NCI-H2227 treated with DMSO at 0.1 percent for 48 hours (cell line): Measurements from ENCODE around the gene PPIG.
"Not testable (repeated sequence)": the region's sequence is repeated elsewhere in the genome, so short reads cannot be mapped to it uniquely, and the experiment has no call there.

Experiments
- DNase-seq: peaks from one replicate; lab custom pipeline; 2025; lab: John Stamatoyannopoulos, UW

Gene PPIG

GRCh38 chr2:169596546-169596945, 12.4 kb downstream of the PPIG start:
- DNase-seq: not testable (repeated sequence)

DNA sequence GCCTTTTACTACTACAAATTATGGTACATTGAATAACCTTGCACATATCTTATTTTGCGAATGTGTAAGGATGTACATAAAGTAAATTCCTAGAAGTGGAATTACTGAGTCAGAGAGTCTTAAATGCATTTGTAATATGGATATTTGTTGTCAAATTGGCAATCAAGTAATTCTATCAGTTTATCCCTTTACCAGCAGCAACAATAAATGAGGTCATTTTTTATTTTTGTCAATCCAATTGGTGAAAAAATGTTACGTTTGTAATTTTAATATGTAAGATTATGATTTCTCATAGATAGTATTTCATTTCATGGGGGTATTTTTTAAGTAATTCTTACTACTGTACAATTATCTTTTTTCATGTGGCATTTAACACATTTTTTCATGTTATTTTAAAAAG, 14.8 kb downstream of the PPIG start:
- DNase-seq: no peak

GRCh38 chr2:169599568-169599967, 15.4 kb downstream of the PPIG start:
- no peak for DNase-seq

- no peak for DNase-seq
Observed at GRCh38 chr2:169609264-169609663, 25.1 kb downstream of the PPIG start.

- no peak for DNase-seq
Observed at GRCh38 chr2:169613876-169614275, 29.7 kb downstream of the PPIG start.

DNA sequence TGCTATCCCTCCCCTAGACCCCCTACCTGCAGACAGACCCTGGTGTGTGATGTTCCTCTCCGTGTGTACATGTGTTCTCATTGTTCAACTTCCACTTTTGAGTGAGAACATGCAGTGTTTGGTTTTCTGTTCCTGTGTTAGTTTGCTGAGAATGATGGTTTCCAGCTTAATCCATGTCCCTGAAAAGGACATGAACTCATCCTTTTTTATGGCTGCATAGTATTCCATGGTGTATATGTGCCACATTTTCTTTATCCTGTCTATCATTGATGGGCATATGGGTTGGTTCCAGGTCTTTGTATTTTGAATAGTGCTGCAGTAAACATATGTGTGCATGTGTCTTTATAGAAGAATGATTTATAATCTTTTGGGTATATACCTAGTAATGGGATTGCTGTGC, 31.8 kb downstream of the PPIG start:
- DNase-seq: not testable (repeated sequence)

DNA sequence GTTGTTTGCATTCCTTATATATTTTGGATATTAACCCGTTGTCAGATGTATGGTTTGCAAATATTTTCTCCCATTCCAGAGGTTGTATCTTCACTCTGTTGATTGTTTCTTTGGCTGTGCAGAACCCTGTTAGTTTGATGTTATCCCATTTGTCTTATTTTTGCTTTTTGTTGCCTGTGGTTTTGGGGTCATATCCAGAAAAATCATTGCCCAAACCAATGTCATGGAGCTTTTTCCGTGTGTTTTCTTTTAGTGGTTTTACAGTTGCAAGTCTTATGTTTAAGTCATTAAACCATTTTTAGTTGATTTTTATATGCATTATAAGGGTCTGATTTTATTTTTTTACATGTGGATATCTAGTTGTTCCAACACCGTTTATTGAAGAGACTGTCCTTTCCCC, 35.8 kb downstream of the PPIG start:
- DNase-seq: no peak

GRCh38 chr2:169620509-169620908, 36.4 kb downstream of the PPIG start:
- no peak for DNase-seq

DNA sequence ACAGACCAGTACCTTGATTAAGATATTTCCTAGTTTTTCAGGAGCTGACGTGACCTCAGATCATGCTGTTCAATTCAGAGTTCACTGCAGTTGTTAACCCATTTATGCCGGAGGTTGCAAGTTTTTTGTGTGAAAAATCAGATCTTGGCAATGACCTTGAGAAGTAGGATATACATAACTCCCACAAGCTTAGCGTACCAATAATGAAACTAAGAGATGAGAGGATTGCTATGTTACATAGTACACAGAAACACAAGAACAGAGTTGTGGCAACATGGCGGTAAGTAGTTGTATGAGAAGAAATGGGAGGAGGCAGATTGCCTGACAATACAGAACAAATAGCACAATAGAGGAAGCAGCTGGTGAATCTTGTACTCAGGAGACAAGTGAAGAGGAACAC, 39.1 kb downstream of the PPIG start:
- DNase-seq: no peak

DNA sequence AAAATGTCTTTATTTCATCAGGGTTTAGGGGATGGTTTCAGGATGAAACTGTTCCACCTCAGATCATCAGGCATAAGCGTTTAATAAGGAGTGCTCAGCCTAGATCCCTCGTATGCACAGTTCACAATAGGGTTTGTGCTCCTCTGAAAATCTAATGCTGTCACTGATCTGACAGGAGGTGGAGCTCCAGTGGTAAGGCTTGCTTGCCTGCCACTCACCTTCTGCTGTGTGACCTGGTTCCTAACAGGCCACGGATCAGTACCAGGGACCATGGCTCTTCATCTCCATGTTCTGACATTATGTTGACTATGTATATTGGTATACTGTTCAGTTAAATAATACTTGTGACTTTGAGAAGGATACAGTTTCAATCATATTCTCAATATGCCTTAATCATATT, 41.6 kb downstream of the PPIG start:
- DNase-seq: no peak

- DNase-seq: no peak
Observed at GRCh38 chr2:169636440-169637097, 52.4 kb downstream of the PPIG start.

DNA sequence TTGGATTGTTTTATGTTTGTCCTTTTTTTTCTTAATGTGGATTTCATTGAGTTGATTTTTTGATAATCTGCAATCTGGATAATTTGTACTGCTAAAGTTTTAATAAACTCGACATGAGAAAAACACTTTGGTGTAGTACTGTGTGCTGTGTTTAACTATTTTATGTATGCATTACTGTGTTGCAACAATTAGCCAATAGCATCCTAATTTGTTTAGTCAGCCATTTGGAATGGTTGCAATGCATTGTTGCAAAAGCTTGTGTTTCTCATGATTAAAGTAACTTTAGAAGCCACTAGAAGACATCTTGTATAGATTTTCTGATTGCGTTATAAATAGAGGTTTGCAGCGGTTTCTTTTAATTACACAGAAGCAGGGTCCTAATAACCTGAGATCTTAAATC, 53.5 kb downstream of the PPIG start:
- no peak for DNase-seq

- no peak for DNase-seq
Observed at GRCh38 chr2:169640104-169640503, 56.0 kb downstream of the PPIG start.

DNA sequence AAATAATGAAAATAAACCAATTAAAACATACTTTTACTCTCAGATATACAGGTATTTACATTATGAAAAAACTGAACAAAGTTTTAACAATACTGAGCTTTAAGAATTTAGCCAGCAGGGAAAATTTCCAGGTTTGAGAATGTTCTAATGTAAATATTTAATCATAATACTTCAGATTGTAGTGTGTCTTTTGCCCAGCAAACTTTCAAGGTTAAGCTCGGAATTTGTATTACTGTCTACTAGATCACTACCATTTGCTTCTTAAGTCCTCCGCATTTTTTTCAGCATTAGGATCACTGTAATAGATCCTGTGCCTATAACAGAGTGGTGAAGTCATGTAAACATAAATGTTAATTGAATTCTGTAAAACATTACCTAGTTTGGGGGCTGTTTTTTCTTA, 57.3 kb downstream of the PPIG start:
- DNase-seq: no peak

- no peak for DNase-seq
Observed at GRCh38 chr2:169644173-169644572, 60.0 kb downstream of the PPIG start.

DNA sequence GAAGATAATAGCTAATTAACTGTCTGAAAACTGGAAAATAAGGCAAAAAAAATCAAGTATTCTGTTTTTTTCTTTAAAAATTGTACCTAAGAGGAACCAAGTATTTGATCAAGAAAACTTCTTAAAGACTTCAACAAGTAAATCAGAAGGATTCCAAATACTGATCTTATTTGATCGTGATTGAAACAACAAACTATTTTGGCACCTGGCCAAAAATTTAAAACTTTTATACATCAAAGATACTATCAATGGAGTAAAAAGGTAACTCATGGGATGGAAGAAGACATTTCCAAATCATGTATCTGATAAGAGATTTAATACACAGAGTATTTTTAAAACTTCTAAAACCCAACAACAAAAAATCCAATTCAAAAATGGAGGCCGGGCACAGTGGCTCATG, 63.3 kb downstream of the PPIG start:
- no peak for DNase-seq

DNA sequence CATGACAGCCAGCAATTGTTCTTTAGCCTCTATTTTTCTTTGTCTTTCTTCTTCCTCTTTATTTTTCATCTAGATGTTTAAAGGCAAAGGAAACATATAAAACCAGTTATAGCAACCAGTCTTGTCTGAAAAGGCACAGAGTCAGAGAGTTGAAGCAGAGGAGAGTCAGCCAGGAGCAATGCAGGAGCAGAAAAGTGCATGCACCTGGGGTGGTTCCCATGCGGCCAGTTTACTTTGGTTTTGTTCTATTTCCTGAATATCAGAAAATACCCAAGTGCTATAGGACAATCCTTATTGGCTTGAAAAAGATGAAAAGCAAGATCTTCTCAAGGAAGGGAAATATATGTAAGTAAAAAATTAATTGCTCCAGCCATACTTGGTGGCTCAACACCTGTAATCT, 65.1 kb downstream of the PPIG start:
- DNase-seq: no peak

DNA sequence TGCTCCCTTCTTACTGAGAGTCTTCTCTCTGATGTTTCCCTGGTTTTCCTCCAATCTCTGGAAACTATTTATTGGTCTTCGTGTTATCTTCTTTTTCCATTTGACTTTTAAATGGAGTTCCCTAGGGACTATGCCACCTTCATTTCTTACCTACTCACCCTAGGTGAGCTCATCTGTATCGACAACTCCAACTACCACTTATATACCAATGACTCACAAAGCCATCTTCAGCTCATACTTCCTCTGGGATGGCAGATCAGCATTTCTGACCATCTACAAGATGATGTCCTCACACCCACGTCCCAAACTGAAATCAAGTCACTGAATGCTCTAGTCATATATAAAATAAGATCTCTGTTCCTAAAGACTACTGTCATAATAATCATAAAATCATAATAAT, 69.5 kb downstream of the PPIG start:
- no peak for DNase-seq

DNA sequence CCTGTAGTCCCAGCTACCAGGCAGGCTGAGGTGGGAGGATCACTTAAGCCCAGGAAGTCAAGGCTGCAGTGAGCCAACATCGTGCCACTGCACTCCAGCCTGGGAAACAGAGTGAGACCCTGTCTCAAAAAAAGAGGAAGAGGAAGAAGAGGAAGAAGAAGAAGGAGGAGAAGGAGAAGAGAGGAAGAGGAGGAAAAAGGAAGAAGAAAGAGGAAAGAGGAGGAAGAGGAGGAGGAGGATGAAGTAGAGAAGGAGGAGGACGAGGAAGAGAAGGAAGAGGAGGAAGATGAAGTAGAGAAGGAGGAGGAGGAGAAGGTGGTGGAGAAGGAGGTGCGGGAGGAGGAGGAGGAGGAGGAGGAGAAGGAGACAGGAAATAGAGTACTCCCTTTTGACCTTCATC, 72.0 kb downstream of the PPIG start:
- no peak for DNase-seq

- DNase-seq: no peak
Observed at GRCh38 chr2:169658877-169659276, 74.7 kb downstream of the PPIG start.

GRCh38 chr2:169659320-169659719, 75.2 kb downstream of the PPIG start:
- no peak for DNase-seq

DNA sequence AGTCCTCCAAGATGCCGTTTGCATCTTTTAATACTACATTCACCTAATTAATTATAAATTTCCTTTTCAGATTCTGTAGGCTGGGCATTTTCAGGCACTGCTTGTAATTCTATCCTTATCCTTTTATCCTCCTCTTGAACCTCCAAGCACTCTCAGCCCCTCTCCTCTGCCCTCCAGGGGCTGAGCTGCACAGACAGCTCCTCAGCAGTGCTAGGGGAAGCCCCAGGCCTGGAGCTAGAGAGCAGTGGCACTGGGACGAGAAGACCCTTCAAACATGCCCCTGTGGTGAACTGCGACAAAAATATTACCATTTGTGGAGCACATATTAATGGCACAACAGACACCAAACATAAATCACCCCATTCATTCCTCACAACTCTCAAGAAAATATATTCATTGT, 77.1 kb downstream of the PPIG start:
- DNase-seq: no peak

GRCh38 chr2:169662744-169663143, 78.6 kb downstream of the PPIG start:
- no peak for DNase-seq

GRCh38 chr2:169663247-169663646, 79.1 kb downstream of the PPIG start:
- DNase-seq: no peak

GRCh38 chr2:169664600-169664977, 80.4 kb downstream of the PPIG start:
- DNase-seq: no peak
